Dermis blood vessel endothelial cell (primary cell): ENCODE measurements around the gene TDRD7. TPM values are rescaled to one million over a fixed set of nuclear protein-coding genes. Genes with fewer than 3 reads are reported as not detected.
"Not testable (repeated sequence)": the region's sequence is repeated elsewhere in the genome, so short reads cannot be mapped to it uniquely, and the experiment has no call there.

Source experiments
- DNase-seq: peaks from one replicate; pipeline ENCODE4 v3.0.0; 2010
- total RNA-seq: library from RNA; depleted of rRNA; stranded (reverse); fragments of >200 nt; gene quantifications from 2 replicates; pipeline ENCODE4 v1.2.3, GENCODE V29; 2014

Gene TDRD7
- total RNA-seq, 1 donor from 2014 or later = 15.8 TPM

GRCh38 chr9:97479496-97480159 lies 67.7 kb downstream of the TDRD7 start:
- DNase-seq = no peak

DNA sequence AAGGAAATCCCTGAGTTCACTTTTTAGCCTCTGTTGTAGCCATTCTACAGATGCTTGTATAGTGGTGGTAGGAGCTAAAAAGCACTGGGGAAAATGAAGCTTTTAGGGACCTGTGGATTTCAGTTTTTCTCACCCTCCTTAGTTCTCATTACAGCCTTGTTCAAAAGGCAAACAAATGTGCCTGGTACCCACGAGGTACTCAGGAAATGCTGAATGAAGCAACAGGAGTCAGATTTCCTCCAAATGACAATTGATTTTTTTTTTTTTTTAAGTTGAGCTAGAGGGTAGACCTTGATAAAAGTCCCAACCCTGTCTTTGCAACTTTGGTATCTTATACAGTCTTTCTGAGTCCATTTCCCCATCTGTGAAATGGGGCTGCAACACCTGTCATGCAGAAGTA lies 68.3 kb downstream of the TDRD7 start:
- DNase-seq = peak; percentile 32

GRCh38 chr9:97480749-97481148 lies 68.9 kb downstream of the TDRD7 start:
- DNase-seq = no peak

- peak; percentile 39 for DNase-seq
These were observed 72.2 kb downstream of the TDRD7 start for GRCh38 chr9:97484134-97484533.

- peak; percentile 26 for DNase-seq
These were observed 75.2 kb downstream of the TDRD7 start for GRCh38 chr9:97487107-97487506.

DNA sequence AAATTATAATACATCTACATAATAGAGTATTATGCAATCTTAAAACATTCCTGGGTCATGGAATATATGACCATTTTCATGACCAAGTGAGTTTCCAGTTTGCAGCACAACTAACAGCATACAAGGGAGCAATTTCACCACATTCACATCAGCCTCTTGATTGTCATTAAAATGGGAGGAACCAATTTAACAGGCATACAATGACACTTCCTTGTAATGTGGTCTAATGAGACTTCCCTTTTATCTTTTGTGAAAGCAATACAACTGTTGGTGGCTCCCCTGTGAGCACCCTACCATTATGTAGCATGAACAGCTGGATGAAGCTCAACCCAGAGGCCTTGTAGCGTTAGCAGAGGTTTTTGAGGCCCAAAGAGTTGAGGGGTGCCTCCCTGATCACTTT lies 76.0 kb downstream of the TDRD7 start:
- DNase-seq = no peak

GRCh38 chr9:97491216-97491999 lies 79.5 kb downstream of the TDRD7 start:
- DNase-seq = no peak

DNA sequence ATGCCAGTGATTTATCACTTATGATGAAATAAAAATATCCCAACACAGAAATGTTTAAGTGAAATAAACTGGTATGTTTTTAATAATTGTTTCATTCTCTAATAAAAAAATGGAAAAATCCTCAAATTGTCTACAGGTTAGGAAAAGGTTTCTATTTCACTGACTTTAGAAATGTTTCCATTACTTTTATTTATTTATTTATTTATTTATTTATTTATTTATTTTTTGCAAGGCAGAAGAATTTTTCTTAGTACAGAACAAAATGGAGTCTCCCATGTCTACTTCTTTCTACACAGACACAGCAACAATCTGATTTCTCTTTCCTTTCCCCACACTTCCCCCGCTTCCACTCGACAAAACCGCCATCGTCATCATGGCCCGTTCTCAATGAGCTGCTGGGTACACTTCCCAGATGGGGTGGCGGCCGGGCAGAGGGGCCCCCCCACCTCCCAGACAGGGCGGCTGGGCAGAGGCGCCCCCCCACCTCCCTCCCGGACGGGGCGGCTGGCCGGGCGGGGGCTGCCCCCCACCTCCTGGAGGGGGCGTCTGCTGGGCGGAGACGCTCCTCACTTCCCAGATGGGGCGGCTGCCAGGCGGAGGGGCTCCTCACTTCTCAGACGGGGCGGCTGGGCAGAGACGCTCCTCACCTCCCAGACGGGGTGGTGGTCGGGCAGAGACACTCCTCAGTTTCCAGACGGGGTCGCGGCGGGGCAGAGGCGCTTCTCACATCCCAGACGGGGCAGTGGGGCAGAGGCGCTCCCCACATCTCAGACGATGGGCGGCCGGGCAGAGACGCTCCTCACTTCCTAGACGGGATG lies 85.9 kb downstream of the TDRD7 start:
- not testable (repeated sequence) for DNase-seq

DNA sequence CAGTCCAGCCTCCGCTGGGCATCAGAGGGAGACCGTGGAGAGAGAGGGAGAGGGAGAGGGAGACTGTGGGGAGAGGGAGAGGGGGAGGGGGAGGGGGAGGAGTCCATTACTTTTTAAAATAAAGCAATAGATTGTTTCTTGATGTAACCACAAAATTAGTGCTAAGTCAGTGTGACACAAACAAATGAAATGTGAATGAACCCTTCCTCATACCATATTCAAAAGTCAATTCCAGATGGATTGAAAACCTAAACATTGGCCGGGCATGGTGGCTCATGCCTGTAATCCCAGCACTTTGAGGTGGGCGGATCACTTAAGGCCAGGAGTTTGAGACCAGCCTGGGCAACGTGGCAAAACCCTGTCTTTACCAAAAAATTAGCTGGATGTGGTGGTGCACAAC lies 87.0 kb downstream of the TDRD7 start:
- not testable (repeated sequence) for DNase-seq

- DNase-seq = no peak
These were observed 88.4 kb downstream of the TDRD7 start for GRCh38 chr9:97500263-97500662.

DNA sequence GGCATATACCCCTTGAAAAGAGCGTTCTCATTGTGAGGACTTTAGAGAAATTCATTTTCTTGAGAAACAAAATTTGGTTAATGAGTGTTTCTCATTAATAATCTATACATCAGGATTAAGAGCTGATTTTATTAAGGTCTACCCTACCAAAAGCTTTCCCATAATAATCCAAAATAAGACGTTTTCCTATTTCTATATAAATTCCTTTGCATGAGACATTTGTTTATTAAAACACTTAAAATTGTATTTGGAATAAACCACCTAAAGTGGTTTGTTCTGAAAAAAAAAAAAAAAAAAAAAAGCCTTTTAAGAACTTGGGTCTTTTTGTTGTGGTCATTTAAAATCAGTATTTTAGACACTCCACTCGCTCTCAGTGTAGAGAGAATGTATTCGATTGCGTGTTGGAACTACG lies 88.9 kb downstream of the TDRD7 start:
- no peak for DNase-seq

DNA sequence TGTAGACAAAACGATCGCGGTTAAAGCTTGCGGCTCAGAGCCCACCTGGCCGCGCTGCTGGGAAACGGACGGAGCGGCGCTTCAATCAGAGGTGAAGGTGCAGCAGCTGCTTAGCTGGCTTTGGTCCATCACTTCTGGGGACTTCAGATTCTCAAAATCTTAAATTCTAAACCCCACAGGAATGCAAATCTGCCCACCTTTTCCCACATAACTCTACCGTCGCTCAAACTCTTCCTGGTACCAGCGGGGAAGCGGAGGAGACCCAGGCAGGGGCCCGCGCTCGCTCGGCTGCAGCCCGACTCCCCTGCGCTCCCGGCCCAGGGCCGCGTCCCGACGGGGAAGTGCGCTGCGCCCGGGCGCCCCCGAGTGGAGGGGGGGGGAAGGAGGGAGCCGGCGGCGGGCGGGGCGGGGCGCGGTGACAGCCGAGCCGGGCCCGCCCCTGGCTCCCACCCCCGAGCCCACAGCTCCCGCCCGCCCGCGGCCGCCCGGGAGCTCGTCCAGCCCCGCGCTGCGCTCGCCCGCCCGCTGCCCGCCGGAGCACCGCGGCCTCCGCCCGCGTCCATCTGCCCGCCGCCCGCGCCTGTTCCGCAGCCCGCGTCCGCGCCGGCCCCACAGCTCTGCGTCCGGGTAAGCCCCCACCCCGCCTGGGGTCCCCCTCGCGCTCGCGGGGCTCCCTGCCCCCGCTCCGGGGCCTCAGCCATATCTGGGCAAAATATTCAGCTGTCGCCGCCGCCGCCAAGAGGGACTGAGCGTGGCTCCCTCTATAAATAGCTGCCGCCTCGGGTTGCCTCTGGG lies 89.5 kb downstream of the TDRD7 start, which contains the start of gene TMOD1:
TMOD1 (plus strand) TSS at position 490 of the 795 bp plus-strand sequence. CDS start 22,523 bp downstream, outside the sequence.
- DNase-seq = peak; percentile 73

DNA sequence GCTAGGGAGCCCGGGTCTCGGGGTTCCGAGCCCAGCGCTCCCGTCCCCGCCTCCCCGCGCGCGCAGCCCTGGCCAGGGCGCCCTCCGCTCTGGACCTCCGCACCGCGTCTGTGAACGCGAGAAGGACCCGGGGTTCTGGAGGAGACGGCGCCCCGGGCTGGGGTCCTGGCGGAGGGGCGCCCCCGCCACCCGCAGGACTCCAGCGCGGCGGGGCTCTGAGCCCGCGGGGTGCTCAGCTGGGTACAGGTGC lies 90.0 kb downstream of the TDRD7 start:
- peak; percentile 23 for DNase-seq

DNA sequence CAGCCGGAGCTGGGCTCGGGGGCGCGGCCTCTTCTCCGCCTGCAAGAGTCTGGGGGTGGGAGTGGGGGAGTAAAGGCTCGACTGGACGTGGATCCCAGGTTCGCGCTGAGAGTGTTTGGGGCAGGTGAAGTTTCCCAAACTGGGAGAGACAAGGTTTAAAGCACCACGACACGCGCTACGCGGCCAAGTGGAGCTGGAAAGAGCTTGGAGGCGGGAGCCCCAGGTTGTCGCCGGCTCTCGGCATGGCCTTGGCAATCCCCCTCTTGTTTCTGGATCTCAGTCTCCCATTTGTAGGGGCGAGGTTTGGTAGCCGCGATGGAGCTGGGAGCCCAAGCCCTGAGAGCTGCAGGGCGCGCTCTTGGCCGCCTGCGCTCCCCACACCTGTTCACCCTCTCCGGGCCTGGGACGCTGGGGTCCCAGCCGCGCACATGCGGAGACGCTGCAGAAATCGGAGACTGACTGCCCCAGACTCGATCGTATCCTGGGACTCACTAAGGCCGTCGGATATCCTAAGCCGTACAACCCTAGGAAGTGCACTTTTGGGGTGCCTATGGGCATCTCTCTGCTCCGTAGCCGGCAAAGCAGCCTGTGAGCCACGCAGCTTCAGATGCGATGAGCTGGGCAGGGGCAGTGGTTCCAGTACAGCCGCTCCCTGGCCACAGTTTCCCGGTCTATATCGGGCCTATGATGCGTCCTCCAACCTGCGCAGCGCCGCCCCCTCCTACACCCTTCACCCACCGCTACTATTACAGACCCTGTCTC lies 90.5 kb downstream of the TDRD7 start:
- DNase-seq = peak; percentile 32

GRCh38 chr9:97502984-97503861 lies 91.3 kb downstream of the TDRD7 start:
- peak; percentile 22 for DNase-seq

DNA sequence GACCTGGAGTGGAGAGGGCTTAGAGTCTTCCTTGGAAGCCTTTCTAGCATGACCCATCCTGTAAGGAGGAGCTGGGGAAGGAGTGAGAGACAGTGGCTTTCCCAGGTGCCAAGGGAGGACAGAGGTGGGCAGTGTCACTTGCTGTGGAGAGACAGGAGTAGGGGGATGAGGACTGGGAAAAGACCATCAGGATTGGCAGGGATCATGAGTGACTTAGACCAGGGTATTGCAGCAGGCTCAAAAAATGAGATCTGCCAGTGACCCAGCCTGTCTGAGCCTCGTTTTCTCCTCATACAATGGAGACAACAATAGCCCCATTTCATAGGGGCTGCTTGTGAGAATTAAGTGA lies 91.9 kb downstream of the TDRD7 start:
- no peak for DNase-seq

GRCh38 chr9:97504381-97505216 lies 92.7 kb downstream of the TDRD7 start:
- peak; percentile 48 for DNase-seq

- DNase-seq = no peak
These were observed 93.9 kb downstream of the TDRD7 start for GRCh38 chr9:97505845-97506244.

- DNase-seq = no peak
These were observed 94.4 kb downstream of the TDRD7 start for GRCh38 chr9:97506306-97506705.

DNA sequence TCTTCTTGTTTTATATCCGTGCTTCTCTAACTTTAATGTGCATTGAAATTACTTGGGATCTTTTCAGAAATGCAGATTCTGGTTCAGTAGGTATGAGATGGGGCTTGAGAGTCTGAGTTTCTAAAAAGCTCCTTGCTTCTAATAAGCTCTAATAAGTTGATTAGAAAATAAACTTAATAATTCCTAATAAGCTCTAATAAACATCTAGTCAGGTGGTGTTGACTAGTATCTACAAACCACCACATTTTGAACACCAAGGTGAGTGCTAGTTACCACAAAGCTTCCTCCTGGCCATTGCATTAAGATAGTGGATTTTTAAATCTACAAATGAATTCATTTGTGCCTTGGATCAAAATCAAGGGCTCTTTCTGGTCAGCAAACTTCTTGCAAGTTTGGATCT lies 94.9 kb downstream of the TDRD7 start:
- no peak for DNase-seq
